Lung microvascular endothelial cell (primary cell): ENCODE results near the gene TTC16. TPM values are rescaled to one million over a fixed set of nuclear protein-coding genes. Genes with fewer than 3 reads are reported as not detected.
A peak's percentile ranks its signal among the peaks of the same experiment; 100 is the strongest.

Source experiments
- DNase-seq, 2 donors: peaks; one replicate each; pipeline versions ENCODE4 v3.0.0 to v3.0.0-alpha.2; 2010; ENCODE audit warnings: low read depth in 2 of 2
- total RNA-seq: library from RNA; depleted of rRNA; stranded (reverse); fragments of >200 nt; gene quantifications from 2 replicates; pipeline ENCODE4 v1.2.1, GENCODE V29; 2014

TTC16 gene
- total RNA-seq, 1 donor from 2014 or later, result not detected

DNA sequence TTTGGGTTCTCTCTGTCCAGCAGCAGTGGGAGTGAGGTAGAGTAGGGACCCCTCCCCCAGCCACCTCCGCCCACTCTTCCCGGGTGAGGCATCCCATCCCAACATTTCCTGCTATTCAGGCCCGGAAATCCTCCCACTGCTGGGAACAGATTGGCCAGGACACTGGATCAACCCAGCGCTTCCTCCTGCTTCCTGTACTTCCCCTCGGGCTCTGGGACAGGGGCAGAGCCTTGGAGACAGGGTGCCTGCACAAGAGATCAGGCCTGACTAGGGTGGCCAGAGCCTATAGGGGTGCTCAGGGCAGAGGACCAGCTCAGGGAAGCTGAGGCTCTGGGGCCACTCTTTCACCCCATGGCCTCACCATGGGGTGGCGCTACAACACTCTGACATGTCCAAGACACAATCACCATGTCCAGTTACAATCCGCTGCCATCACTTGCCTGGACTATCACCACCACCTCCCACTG lies 48.1 kb downstream of the TTC16 start:
- peak; percentile 87 to 92 for DNase-seq

DNA sequence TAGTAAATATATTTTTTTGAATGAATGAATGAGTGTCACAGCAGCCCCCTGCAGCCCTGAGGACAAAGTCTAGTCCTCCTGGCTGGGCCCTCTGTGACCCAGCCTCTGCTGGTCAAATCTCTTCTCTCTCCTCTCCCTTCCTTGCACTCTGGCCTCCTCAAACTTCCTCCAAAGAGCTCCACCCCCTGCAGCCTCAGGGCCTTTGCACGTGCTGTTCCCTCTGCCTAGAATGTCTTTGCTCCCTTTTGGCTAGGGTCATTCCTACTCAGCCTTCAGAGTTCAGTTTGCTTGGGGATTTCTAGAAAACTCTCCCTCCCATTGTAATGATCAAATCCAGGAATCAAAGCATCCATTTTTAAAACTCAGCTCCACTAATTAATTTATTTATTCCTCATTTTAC lies 49.5 kb downstream of the TTC16 start:
- no peak for DNase-seq

DNA sequence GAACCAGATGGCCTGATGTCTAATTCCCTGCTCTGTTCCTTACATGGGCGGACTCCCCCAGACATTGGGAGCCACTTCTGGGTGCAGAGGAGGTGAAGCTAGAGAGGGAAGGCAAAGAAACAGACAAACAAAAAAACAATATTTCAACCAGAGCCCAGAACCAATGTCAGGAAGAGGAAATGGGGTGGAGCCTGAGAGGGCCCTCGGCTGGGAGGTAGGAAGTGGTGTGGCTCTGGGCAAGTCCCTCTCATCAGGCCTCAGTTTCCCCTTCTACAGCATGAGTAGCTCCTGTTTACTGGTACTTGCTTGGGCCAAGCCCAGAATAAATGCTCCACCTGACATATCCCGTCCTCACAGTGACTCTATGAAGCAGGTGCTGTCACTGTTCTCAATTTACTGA lies 51.5 kb downstream of the TTC16 start:
- DNase-seq, result peak; percentile 37 to 53

DNA sequence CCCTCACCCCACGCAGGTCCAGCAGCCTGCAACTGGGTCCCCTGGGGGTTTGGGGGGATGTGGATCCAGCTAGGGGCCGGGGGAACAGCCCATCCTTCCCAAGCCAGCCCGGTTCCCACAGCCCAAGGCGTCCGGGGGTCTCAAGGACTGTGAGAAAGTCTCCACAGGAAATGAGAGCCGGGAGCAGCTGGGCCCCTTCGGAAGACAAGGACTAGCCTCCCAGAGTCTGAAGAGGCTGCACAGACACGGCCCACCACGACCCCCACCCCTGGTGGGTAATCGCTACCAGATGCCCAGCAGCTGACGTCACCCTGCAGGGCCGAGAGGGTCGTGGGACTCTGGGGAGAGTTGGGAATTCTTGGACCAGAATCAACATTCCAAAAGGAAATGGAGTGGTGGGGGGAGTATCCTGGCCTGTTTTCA lies 52.0 kb downstream of the TTC16 start:
- DNase-seq, result peak; percentile 89 to 91

DNA sequence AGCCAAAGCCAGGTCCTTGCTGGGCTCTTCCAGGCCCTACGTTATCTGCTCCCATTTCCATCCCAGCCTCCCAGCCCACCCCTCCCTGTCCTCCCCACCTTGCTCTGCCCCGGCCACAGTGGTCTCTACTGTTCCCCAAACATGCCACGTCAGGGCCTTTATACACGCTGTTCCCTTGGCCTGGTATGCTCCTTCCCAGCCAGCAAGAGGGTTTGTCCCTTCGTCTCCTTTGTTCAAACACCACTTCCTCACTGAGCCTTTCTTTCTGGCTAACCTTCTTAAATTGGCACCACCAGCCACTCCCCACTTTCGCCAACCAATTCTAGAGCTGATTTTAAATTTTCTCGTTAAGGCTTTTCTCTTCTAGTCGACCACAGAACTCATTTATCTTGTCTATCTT lies 52.8 kb downstream of the TTC16 start:
- peak; percentile 58 to 62 for DNase-seq

DNA sequence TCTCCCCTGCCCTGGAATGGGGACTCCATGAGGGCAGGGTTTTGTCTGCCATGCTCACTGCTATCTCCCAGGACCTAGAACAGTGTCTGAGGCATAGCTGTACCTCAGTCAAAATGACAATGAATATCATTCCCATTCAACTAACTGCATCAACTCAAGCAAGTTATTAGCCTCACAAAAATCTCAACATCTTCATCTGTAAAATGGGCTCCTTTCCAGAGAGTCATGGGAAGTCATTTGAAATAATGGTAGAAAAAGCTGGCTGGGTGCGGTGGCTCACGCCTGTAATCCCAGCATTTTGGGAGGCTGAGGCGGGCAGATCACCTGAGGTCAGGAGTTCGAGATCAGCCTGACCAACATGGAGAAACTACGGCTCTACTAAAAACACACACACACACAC lies 53.2 kb downstream of the TTC16 start:
- DNase-seq, result no peak

DNA sequence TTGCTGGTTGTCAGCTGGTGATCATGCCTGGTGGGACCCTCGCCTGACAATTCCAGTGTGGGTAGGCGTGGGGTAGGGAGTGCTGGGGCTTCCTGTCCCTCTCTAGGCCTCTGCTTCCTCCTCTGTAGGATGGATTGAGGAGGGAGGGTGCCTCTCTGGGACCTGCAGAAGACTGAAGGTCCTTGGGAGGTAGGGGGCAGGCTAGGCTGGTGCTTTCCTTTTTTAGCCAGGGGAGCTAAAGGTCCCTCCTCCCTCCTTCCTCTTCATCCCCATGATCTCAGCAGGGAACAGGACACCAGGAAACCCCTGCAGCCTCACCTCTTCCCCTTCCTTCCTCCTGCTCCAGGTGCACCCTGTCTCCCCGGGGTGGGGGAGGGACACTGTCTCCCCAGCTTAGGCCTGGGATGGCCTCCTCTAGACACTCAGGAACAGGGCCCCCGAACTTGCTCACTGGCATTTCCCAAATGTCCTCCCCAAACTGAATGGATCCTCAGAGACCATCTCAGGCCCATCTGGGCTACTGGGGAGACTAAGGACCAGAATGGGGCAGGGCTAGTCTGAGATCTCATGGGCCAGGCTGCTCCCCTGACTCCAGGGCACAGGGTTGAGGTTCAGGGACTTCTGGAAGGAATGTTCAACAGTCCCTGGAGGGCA lies 54.2 kb downstream of the TTC16 start:
- DNase-seq, result peak; percentile 86 to 90

DNA sequence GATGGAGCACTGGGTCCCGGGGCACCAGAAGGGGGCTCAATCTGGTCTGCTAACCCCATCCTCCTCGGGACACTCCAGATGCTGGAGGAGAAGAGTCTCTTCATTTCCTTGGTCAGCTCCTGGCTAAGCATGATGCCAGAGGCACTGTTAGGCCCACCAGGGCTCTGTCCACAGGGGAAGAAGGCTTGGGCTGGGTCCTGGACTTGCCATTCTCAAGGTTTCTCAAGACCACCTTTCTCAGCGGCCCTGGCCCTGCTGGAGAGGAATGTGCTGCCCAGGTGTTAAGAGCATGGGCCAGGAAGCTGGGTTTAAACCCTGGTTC lies 54.7 kb downstream of the TTC16 start:
- DNase-seq, result peak in 1 of 2 donors; percentile 39

DNA sequence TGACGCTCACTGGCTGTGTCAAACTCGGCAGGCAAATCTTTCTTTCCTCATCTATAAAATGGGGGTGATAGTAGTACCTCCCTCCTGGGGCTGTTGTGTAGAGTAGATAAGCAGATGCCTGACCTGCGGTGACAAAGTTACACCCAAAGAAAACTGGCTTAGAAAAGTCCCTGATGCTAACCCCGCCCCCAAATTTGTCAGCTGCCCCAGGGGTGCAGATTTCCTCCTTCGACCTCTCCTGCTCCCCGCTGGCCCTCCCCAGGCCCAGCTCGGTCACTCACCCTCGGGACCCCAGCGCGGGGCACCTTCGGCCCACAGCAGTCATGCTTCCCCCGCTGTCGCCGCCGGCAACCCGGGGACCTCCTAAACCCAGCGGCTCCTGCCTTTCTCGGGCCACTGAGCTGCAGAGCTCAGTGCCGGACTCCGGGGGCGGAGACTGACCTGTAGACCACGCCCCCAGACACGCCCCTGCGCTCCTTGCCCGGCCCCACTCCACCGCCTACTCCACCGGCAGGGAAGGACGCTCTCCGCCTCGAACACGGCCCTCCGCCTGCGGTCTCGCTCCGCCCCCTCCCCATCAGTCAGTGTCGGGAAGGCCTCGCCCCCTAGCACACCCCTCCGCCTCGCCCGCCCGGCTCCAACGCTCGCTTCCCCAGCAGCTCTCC lies 55.2 kb downstream of the TTC16 start:
- peak; percentile 100 for DNase-seq

DNA sequence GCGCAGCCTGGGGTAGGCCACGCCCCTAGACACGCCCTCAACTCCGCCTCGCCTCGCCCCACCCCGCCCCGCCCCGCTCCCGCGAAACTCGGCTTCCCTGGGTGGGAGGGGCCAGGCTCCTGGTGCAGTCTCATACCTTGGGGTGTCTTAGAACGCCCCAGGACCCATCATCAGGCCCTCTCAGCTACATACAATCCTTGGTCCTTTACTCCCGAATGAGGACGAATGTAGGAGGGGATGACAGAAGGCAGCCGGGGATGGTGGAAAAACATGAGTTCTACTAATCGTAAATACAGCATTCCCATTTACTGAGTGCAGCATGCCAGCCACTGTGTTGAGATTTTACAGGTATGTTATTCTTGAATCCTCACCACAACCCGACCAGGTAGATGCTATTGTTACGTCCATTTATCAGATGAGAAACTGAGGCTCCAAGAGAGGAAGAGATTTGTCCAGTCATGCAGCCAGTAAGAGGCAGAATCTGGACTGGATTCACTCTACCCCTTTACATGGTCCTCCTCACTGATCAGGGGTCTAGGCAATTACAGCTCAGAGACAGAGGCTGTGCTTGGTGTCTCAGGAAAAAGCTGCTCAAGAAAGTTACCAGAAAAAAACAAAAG lies 55.8 kb downstream of the TTC16 start:
- DNase-seq, result no peak

DNA sequence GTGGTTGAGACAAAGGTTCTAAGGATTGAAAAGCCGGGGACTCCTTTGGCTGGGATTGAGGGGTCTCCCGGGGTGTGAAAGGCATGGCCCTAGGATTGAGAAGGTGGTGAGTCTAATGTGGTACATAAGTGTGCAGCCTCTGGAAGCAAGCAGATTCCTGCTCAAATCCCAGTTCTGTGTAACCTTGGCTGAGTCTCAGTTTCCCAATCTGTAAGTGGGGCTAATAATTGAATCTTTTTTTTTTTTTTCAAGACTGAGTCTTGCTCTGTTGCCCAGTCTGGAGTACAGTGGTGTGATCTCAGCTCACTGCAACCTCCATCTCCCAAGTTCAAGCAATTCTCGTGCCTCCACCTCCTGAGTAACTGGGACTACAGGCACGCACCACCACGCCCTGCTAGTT lies 56.7 kb downstream of the TTC16 start:
- no peak for DNase-seq

DNA sequence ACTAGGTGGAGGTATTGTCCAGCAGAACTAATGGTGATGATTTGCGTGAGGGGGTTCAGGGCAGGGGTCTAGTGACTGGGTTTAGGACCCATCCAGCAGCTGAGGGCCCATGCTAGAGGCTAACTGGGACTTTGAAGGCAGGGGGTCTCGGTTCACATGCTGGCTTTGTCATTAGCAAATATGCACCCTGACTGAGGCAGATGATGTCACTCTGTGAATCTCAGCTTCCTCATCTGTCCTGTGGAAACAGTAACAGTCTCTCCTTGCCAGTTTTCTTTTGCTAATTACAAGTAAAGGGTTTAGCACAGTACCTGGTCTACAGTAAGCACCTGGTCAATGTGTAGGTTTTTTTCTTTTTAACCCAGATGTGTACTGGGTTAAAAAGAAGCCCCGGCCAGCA lies 57.4 kb downstream of the TTC16 start:
- DNase-seq, result no peak

DNA sequence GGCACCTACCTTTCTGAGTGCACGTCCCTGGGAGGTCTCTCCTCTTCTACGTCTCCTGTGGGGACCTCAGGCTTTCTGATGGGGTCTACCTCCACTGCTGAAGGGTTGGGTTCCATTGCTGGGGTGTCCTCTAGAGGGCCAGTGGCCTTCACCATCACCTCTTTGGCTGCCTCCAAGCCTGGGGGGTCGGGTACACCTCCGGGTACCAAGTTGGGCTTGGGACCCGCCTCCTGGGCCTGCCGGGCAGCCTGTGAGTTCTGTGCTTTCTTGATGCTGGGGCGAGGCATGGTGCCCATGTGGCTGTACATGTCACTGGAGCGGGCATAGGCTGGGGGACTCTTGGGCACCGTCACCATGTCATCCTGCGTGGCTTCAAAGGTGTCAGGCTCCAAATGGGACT lies 58.1 kb downstream of the TTC16 start:
- DNase-seq, result no peak

DNA sequence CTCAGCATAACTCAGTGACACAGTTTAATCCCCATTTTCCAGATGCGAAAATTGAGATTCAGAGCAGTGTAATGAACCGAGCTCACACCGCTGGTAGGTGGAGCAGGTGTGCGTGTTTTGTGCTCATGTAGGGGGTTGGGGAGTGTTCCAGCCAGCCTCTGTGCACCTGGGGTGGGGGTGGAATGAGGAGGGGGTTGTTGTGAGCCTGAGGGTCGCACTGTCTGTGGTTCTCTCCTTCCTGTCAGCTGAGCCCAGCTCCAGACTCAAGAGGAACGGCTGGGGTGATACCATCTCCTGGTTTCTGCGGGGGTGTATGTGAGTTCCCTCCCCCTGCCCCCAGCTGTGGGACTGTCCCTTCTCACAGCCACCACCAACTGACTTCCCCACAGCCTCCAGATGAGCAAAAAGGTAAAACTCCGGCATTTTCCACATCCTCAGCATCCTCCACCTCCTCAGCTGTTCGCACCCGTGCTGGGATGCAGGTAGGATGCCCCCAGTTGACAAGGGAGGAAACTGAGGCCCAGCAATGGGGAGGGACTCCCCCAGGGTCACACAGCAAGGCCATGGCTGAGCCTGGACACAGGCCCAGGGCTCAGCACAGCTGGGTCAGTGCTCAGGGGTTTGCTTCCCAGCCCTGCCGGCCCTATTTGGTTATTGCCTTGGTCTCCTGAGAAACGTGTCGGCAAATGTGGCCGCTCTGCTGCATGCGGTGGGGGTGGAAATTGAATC lies 60.5 kb downstream of the TTC16 start:
- no peak for DNase-seq

DNA sequence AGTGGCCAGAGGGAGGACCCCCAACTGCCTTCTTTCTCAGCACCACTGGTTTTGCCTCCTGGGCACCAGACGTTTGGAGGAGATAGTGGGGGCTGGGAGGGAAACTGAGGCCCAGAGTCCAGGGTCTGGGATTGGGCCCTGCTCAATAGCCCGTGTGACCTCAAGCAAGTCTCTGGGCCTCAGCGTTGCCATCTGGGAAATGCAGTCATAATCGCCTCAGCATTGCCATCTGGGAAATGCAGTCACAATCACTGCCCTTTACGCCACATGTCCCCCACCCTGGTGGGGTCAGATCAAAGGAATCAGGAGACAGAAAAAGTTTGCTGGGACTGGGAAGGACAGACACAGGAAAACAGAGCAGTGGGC lies 61.0 kb downstream of the TTC16 start:
- DNase-seq, result no peak

DNA sequence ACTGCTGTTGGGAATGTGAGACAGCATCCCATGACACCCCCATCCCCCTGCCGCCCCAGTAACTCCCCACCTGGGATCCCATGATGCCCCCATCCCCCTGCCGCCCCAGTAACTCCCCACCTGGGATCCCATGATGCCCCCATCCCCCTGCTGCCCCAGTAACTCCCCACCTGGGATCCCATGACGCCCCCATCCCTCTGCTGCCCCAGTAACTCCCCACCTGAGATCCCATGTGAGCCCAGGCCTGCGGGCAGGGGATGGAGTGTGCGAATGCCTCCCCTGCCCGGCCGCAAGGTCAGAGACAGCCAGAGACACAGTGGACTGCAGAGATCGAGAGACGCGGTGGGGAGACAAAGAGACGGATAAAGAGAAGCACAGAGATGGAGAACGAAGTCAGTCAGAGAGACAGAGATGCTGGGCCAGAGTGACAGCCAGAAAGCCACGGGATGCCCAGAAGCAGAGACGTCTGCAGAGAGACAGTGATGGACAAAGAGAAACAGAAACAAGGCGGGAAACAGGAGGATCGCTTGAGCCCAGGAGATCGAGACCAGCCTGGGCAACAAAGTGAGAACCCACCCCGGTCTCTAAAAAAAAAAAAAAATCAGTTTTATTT lies 61.6 kb downstream of the TTC16 start:
- no peak for DNase-seq

DNA sequence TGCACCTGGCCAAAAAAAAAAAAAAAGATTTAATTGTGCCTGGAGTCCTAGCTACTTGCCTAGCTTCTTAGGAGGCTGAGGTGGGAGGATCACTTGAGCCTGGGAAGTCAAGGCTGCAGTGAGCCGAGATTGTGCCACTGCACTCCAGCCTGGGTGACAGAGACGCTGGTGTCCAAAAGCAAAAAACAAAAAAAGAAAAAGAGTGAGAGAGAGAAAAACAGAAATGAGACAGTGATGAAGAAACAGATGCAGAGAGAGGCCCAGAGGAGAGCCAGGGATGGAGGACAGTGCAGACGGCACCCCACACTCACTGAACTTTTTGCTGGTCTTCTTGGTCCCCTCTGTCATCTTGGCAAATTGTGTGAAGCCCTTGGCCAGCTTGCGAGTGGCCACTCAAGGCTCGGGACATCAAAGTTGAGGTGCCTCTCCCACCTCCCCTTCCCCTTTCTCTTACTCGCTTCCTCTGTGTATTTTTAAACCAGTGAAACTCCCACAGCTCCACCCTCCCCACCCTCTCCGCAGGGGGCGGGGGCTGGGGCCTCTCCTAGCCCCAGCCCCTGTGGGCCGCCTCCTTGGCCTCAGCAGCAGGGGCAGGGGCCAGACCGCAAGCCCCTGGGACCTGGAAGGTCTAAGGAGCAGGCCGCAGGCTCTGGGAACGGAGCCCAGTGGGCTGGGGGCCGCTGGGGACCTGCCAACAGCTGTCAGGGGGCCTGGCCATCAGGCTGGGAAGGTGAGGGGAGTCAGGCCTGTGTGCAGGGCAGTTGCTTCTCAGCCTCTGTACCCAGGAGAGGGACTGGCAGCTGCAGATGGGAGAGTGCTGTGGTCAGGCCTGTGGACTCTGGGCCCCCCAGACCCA lies 62.6 kb downstream of the TTC16 start, which contains the start of gene SH2D3C:
Gene SH2D3C, minus strand, starts transcription at position 387 of the 856 bp plus-strand sequence. Its CDS starts 39 bp downstream, at position 348.
- no peak for DNase-seq

DNA sequence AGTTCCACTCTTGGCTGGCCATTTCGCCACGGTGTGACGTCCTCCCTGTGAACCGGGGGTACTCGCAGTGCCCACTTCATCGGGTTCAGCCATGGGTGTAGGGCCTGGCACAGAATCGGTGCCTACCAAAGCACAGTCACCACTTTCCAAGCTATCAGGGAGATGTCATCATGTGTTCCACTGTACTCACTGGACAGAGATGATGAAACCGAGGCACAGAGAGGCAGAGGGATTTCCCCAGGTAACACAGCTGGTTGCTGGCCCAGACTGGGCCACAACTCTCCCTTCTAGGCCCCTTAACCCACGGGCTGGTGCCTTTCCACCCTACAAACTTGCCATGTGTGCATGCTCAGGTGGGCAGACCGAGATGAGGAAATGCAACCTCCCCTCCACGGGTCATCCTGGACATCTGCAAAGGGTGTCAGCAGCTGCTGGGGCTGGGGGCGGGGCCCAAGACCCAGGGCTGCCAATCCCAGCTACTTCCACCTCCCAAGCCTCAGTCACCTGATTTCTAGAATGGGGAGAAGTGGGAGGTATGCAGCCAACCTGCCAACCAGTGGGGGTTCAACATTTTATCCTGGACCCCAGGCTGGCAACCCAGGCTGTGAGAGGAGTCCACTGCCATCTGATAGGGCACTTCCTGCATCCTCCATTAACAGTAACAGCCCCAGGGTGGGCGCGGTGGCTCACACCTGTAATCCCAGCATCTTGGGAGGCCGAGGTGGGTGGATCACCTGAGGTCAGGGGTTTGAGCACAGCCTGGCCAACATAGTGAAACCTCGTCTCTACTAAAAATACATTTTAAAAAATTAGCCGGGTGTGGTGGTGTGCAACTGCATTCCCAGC lies 63.5 kb downstream of the TTC16 start:
- DNase-seq, result no peak

DNA sequence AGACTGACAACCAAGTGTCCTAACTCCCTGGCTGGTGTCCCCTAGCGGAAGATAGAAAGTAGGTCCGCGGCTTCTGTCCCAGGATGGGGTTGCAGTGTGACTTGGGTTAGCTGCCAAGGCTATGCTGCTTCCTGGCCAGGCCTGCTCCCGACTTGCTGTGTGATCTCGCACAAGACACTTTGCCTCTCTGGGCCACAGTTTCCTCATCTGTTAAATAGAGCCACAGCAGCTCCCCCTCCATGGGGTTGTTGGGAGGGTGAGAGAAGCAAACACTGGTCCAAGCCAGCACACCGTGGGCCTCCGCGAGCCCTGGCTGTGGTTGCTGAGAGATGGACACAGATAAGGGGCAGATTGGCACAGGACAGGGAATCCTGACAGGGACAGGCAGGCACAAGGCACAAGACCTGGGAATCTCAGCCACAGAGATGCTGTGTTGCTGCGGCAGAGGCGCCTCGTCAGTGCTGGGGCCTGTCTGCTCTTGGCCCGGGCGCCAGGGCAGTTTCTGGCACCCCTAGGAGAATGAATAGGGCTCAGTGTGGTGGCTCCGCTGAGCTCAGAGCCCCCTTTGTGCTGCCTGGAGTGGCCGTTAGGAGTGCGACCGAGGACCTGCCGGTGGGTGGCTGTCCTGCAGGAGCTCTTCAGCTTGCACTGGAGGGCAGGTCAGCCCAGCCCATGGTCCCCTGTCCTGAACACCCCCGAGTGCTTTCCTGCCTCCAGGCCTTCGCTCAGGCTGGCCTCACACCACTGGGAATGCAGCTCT lies 64.4 kb downstream of the TTC16 start:
- no peak for DNase-seq
